Activated CD8-positive, alpha-beta memory T cell treated with anti-CD3 and anti-CD28 coated beads, Interleukin-2, amount 50 U/mL, for 4 hours (primary cell): ENCODE measurements around the gene SYMPK.
"Not testable (repeated sequence)": the region's sequence is repeated elsewhere in the genome, so short reads cannot be mapped to it uniquely, and the experiment has no call there.

ENCODE experiments used
- DNase-seq: peaks from one replicate; pipeline ENCODE4 v3.0.0-alpha.2; 2020

Gene SYMPK

GRCh38 chr19:45862564-45863334, at the start of gene SYMPK:
SYMPK (minus strand) TSS chr19:45863147; CDS start chr19:45854495, 8,652 bp downstream.
- DNase-seq = peak; percentile 98

GRCh38 chr19:45911291-45911690, 48.3 kb upstream of the SYMPK start:
- DNase-seq = no peak

- DNase-seq = no peak
Observed at GRCh38 chr19:45908956-45909355, 46.0 kb upstream of the SYMPK start.

GRCh38 chr19:45906221-45906620, 43.3 kb upstream of the SYMPK start:
- DNase-seq = no peak

GRCh38 chr19:45905011-45905410, 42.1 kb upstream of the SYMPK start:
- no peak for DNase-seq

GRCh38 chr19:45902651-45903625, 40.0 kb upstream of the SYMPK start:
- DNase-seq = peak; percentile 99

- no peak for DNase-seq
Observed at GRCh38 chr19:45901912-45902650, 39.1 kb upstream of the SYMPK start, which contains the start of gene MYPOP. MYPOP (minus strand) TSS chr19:45902613; CDS start chr19:45901773, 840 bp downstream.

- peak; percentile 45 for DNase-seq
Observed at GRCh38 chr19:45901432-45901911, 38.5 kb upstream of the SYMPK start.

- no peak for DNase-seq
Observed at GRCh38 chr19:45900738-45901431, 37.9 kb upstream of the SYMPK start.

- no peak for DNase-seq
Observed at GRCh38 chr19:45899919-45900589, 37.1 kb upstream of the SYMPK start.

GRCh38 chr19:45899253-45899652, 36.3 kb upstream of the SYMPK start:
- no peak for DNase-seq

- no peak for DNase-seq
Observed at GRCh38 chr19:45897261-45897812, 34.4 kb upstream of the SYMPK start.

- not testable (repeated sequence) for DNase-seq
Observed at GRCh38 chr19:45895983-45896599, 33.1 kb upstream of the SYMPK start.

- no peak for DNase-seq
Observed at GRCh38 chr19:45895519-45895972, 32.6 kb upstream of the SYMPK start.

GRCh38 chr19:45890877-45891276, 27.9 kb upstream of the SYMPK start:
- DNase-seq = no peak

GRCh38 chr19:45889210-45889885, 26.4 kb upstream of the SYMPK start:
- no peak for DNase-seq

GRCh38 chr19:45887200-45887710, 24.3 kb upstream of the SYMPK start:
- no peak for DNase-seq

GRCh38 chr19:45886427-45887199, 23.7 kb upstream of the SYMPK start:
- peak; percentile 88 for DNase-seq
